Lower leg skin (tissue), 3 donors: ENCODE results near the gene ENAH.

ENCODE experiments used
- POLR2A ChIP-seq, 2 donors: fragments of 450-650 bp; IDR thresholded peaks; one replicate each; pipeline ENCODE4 v1.6.1; 2016 to 2017; ENCODE audit warnings: antibody characterized with exemption in 2 of 2, mild to moderate bottlenecking in 1 of 2, moderate library complexity in 1 of 2
- TF ChIP-seq, protein P1 (sequence below), 3 donors: fragments of 450-650 bp; IDR thresholded peaks; one replicate each; pipeline ENCODE4 v1.5.1; 2016; ENCODE audit warnings: antibody characterized with exemption in 3 of 3, mild to moderate bottlenecking in 3 of 3, moderate library complexity in 2 of 3

DNA sequence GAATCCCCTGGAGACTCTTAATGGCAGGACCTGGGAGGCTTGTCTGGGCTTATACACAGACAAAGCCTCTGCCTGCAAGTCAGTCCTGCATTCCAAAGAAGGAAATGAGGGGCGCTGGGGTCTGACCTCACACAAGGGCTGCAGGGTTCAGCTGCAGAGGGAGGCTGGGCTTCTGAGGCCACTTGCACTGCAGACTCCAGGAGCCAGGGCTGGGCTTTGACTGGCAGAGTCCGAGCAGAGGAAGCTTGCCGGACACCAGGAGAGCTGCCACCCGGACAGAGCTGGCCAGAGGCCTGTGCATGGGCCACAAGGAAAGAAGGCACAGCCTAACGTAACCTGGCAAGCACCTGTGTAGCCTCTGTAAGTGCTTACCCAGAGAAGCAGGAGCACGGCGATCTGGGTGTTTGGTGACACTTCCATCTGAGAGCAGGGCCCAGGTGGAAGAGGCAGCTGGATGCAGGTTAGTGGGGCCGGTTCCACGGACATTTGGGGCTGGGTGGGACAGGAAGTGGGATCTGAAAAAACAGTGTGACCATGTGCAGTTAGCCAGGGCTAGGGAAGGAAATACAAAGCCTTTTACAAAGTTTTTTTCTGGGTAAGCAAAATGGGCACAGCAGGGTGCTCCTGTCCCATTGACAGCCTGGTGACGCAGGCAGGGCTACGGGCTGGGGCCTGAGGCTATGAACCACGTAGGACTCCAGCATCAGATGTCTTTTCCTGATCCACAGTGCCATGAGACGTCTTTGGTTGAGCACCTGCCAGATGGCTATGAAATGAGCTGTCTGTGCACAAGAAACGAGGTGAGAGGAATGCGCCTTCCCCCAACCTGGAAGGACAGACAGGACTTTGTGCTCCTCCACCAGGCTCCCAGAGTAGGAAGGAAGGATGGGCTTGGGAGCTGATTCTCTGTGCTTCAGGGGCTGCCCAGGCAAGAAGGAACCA is 187.8 kb downstream of the ENAH start:
- TF ChIP-seq POLR2A (IDR thresholded peaks at IDR 0.05) = no peak
- TF ChIP-seq, protein P1, sequence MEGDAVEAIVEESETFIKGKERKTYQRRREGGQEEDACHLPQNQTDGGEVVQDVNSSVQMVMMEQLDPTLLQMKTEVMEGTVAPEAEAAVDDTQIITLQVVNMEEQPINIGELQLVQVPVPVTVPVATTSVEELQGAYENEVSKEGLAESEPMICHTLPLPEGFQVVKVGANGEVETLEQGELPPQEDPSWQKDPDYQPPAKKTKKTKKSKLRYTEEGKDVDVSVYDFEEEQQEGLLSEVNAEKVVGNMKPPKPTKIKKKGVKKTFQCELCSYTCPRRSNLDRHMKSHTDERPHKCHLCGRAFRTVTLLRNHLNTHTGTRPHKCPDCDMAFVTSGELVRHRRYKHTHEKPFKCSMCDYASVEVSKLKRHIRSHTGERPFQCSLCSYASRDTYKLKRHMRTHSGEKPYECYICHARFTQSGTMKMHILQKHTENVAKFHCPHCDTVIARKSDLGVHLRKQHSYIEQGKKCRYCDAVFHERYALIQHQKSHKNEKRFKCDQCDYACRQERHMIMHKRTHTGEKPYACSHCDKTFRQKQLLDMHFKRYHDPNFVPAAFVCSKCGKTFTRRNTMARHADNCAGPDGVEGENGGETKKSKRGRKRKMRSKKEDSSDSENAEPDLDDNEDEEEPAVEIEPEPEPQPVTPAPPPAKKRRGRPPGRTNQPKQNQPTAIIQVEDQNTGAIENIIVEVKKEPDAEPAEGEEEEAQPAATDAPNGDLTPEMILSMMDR (IDR thresholded peaks at IDR 0.05) = no peak
